ENCODE data around the gene DCAF16.

Gene DCAF16

GRCh38 chr4:17781300-17782287, 29.0 kb downstream of the DCAF16 start, which contains the start of gene FAM184B:
TSS of gene FAM184B (minus strand) at chr4:17781621. CDS start at chr4:17781299, 322 bp downstream.
- DNase-seq (ENCODE audit: low read depth, low spot score) = no peak

GRCh38 chr4:17780501-17781299, 29.9 kb downstream of the DCAF16 start:
- no peak for DNase-seq (ENCODE audit: low read depth, low spot score)

- DNase-seq (ENCODE audit: low read depth, low spot score) = no peak
Observed at GRCh38 chr4:17778431-17778830, 32.1 kb downstream of the DCAF16 start.

GRCh38 chr4:17773135-17773698, 37.3 kb downstream of the DCAF16 start:
- DNase-seq (ENCODE audit: low read depth, low spot score) = no peak

GRCh38 chr4:17771284-17771908, 39.2 kb downstream of the DCAF16 start:
- DNase-seq (ENCODE audit: low read depth, low spot score) = no peak

- no peak for DNase-seq (ENCODE audit: low read depth, low spot score)
Observed at GRCh38 chr4:17770845-17771244, 39.7 kb downstream of the DCAF16 start.

GRCh38 chr4:17769406-17770174, 41.0 kb downstream of the DCAF16 start:
- no peak for DNase-seq (ENCODE audit: low read depth, low spot score)

- no peak for DNase-seq (ENCODE audit: low read depth, low spot score)
Observed at GRCh38 chr4:17766826-17767458, 43.6 kb downstream of the DCAF16 start.

- DNase-seq (ENCODE audit: low read depth, low spot score) = no peak
Observed at GRCh38 chr4:17765514-17766286, 44.9 kb downstream of the DCAF16 start.

- DNase-seq (ENCODE audit: low read depth, low spot score) = no peak
Observed at GRCh38 chr4:17763931-17764330, 46.6 kb downstream of the DCAF16 start.

- no peak for DNase-seq (ENCODE audit: low read depth, low spot score)
Observed at GRCh38 chr4:17763416-17763815, 47.1 kb downstream of the DCAF16 start.

GRCh38 chr4:17762726-17763125, 47.8 kb downstream of the DCAF16 start:
- no peak for DNase-seq (ENCODE audit: low read depth, low spot score)

- no peak for DNase-seq (ENCODE audit: low read depth, low spot score)
Observed at GRCh38 chr4:17761062-17761461, 49.5 kb downstream of the DCAF16 start.

- no peak for DNase-seq (ENCODE audit: low read depth, low spot score)
Observed at GRCh38 chr4:17760626-17761025, 49.9 kb downstream of the DCAF16 start.

GRCh38 chr4:17758485-17758884, 52.1 kb downstream of the DCAF16 start:
- DNase-seq (ENCODE audit: low read depth, low spot score) = no peak

GRCh38 chr4:17757621-17758020, 52.9 kb downstream of the DCAF16 start:
- no peak for DNase-seq (ENCODE audit: low read depth, low spot score)

- no peak for DNase-seq (ENCODE audit: low read depth, low spot score)
Observed at GRCh38 chr4:17753646-17754045, 56.9 kb downstream of the DCAF16 start.
